Measurements from ENCODE around the gene PCYT2.

Gene PCYT2

DNA sequence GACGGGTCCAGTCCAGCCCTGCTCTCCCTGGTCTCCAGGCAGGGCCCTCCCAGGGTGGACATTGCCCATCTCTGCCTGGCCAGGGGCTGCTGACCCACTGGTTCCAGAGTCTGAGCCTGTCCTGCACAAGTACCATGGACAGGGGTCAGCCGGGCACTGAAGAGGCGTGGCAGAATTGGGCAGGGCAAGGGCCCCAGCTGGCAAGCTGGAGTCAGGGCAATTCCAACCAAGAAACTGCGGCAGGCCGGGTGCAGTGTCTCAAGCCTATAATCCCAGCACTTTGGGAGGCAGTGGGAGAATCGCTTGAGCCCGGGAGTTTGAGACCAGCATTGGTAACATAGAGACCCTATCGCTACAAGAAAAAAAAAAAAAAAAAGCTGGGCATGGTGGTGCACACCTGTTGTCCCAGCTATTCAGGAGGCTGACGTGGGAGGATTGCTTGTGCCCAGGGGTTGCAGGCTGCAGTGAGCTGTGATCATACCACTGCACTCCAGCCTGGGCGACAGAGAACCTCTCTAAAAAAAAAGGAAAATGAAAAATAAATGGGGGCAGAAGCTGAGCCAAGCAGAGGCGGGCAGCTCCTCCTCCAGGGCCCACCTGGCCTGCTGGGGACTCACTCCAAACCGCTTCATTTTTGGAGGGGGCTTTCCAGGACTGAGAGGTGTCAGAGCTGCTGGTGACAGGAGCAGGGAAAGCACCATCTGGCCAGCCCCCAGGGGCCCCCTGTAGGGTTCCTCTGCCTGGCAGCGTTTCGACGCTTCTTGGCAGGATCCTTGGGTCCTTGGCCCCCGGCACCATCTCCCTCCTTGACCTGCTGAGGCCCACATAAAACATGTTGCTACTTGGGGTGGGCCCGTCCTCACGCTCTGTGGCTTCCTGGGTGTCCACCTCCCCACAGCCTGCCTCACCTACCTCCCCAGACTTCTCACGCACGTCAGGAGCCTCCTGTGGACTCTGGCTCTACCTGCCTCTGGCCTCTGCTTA is 19.2 kb upstream of the PCYT2 start:
- Histone ChIP-seq H3K36me3 (ENCODE audit: control insufficient read depth in 4 of 4, insufficient read depth in 4 of 4, low read length in 3 of 4) (peaks cover 0 to 3% (median 0%) of the 10 kb centered on the region in 4 experiments), H3K4me3 (ENCODE audit: control insufficient read depth in 1 of 7, extremely low read depth in 1 of 7, insufficient read depth in 4 of 7, low read depth in 2 of 7, low read length in 6 of 7) (peak overlapping the region in 1 of 7 experiments; percentile 19), H3K27me3 (replicated peaks in 2 of 5; ENCODE audit: control insufficient read depth in 4 of 5, insufficient read depth in 5 of 5, low read length in 4 of 5) (peaks cover 0 to 24% (median 13%) of the 10 kb centered on the region in 5 experiments), H3K9me3 (ENCODE audit: control extremely low read depth in 1 of 5, control insufficient read depth in 4 of 5, insufficient read depth in 2 of 5, low read depth in 1 of 5, low read length in 4 of 5) (no peaks in the 10 kb centered on the region), H3K4me1 (ENCODE audit: control extremely low read depth in 1 of 4, control insufficient read depth in 4 of 4, insufficient read depth in 4 of 4, low read length in 3 of 4) (peaks cover 0 to 43% (median 33%) of the 10 kb centered on the region in 4 experiments), H3K27ac (ENCODE audit: insufficient read depth in 1 of 2, low read depth in 1 of 2, low read length in 2 of 2, poor library complexity in 1 of 2, severe bottlenecking in 2 of 2) (no peak overlapping the region)
- POLR2A ChIA-PET, result interaction anchor here (0.6 kb wide), 1 partner anchor 93 kb away, joined by 3 read pairs; no protein-coding TSS in a partner anchor
- 76% methylated on average over 16 of the region's 20 CpGs for WGBS (ENCODE audit: insufficient coverage)
- CTCF ChIA-PET, result interaction anchor here (0.9 to 1.7 kb wide), 5 partner anchors 10 to 91 kb away, joined by 3 to 4 read pairs (median 4); no protein-coding TSS in a partner anchor
- DNase-seq, result peak in 2 of 3 donors; percentile 70 to 75

DNA sequence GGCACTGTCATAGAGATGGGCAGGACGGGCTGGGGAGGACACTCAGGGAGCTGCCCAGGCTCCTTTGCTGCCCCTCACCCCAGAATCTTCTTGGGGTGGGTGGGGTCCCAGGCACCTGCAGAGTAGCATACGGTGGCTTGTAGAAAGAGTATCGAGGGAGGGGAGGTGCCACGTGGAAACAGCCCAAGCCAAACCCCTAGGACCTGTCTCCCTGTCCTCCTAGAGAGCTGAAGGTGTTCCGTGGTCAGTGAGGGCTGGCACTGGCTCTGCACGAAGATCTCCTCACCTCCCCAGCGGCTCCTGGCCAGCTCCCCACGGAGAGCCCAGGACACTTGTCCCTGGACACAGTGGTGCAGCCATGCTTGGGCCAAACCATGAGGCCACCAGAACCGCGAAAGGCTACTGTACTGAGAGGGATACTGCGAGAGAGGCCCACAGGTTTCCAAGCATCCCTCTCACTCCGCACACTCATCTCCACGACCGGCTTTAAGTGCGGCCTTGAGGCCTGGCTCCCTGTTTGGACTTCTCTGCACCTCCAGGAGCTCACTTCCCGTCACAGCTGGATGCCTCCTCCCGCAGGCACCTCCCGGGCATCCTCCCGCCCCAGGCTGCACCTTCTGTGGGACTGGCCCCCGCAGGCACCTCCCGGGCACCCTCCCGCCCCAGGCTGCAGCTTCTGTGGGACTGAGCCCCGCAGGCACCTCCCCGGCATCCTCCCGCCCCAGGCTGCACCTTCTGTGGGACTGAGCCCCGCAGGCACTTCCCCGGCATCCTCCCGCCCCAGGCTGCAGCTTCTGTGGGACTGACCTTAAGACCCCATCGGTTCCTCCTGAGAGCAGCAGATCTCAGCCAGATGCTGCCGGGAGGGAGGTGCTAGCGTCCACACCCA is 18.3 kb upstream of the PCYT2 start:
- no peaks in the 10 kb centered on the region for H3K36me3 ChIP-seq (ENCODE audit: control insufficient read depth in 4 of 4, insufficient read depth in 4 of 4, low read length in 3 of 4)
- CTCF ChIA-PET, result interaction anchor here (0.9 to 2.1 kb wide), 5 partner anchors 11 to 92 kb away, joined by 3 to 7 read pairs (median 4); no protein-coding TSS in a partner anchor
- H3K27me3 ChIP-seq (replicated peaks in 2 of 5; ENCODE audit: control insufficient read depth in 4 of 5, insufficient read depth in 5 of 5, low read length in 4 of 5), result peaks cover 0 to 24% (median 13%) of the 10 kb centered on the region in 5 experiments

DNA sequence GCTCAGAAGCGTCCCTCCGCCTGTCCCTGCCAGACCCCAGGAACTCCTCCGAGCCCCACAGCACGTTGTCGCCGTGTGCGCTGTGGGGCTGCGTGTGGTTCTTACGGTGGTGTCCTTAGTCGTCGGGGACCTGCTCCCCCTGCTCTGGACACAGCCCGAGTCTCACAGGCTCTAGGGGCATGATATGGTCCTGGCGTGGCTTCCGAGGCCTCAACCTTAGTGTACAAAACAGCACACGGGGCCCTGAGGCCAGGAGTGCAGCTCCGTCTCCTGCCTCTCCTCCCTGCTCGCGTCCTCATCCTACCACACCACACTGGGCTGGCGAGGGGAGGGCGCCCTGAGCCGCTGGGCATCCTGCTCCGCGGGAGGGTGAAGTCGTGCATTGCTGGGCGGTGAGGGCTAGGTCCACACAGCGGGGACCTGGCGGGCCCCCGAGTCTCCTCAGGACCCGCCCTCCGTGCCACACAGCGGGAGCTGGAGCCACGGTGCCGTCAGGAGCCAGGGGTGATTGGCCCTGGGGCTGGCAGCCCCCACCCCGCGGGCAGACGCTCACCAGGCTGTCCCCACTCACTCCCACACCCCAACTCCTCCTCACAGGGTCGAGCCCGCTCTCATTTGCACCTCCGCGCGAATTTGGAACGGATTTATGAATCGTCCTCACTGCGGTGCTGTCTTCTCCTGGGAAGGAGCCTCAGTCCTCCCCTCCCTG is 17.5 kb upstream of the PCYT2 start:
- ChIA-PET POLR2A (interaction anchor here (1.0 to 1.4 kb wide), 3 partner anchors 8 to 62 kb away, joined by 3 to 4 read pairs (median 4); no protein-coding TSS in a partner anchor), CTCF (interaction anchor here (0.9 to 2.9 kb wide), 6 partner anchors 12 to 94 kb away, joined by 3 to 15 read pairs (median 4); partner anchors contain the start of genes CENPX and LRRC45)

More for the DNA sequence above, 18.3 kb upstream of the PCYT2 start:
- Histone ChIP-seq H3K4me1 (ENCODE audit: control extremely low read depth in 1 of 4, control insufficient read depth in 4 of 4, insufficient read depth in 4 of 4, low read length in 3 of 4) (peaks cover 0 to 52% (median 43%) of the 10 kb centered on the region in 4 experiments), H3K27ac (ENCODE audit: insufficient read depth in 1 of 2, low read depth in 1 of 2, low read length in 2 of 2, poor library complexity in 1 of 2, severe bottlenecking in 2 of 2) (no peak overlapping the region), H3K9me3 (ENCODE audit: control extremely low read depth in 1 of 5, control insufficient read depth in 4 of 5, insufficient read depth in 2 of 5, low read depth in 1 of 5, low read length in 4 of 5) (no peaks in the 10 kb centered on the region), H3K4me3 (ENCODE audit: control insufficient read depth in 1 of 7, extremely low read depth in 1 of 7, insufficient read depth in 4 of 7, low read depth in 2 of 7, low read length in 6 of 7) (no peak overlapping the region)
- POLR2A ChIA-PET, result no interaction called here
- no peak for DNase-seq
- 95% methylated on average over 26 of the region's 31 CpGs for WGBS (ENCODE audit: insufficient coverage)

DNA sequence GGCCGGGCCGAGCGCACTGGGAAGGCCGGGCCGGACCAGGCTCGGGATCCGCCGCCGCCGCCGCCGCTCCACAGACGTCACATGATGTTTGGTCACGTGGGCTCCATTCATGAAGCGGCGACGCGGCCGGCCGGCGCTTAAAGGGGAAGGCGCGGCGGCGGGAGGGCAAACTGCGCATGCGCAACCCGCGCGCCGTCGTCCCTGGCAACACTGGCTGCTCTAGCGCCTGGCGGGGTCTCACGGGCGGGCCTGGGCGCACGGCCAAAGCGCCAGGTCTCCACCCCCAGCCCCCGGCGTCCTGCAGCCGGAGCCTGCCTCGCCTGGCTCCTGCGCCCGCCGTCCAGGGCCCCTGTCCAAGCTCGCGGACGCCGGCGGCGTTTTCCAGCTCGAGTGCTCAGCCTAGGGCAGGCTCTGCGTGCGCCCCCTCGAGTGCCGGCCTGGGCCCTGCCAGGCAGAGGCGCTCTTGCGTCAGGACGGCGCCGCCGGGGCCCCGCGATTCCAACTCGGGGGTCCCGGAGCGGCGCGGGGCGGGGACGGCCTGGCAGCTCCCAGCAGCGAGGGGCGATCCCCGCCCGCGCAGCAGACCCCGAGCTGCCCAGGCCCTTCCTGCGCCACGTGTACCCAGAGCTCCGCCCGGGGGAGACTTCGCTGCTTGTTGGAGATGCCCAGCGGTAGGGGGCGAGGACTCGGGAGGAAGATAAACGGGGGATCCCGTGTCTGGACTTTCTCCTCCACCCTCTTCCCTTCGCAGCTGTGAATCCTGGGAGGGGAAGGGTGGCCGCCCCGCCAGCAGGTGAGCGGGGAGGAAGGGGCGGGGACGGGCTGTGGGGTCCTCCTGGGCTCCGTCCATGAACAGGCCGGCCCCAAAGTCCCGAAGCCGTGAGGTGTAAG is 16.7 kb upstream of the PCYT2 start, which contains the start of gene MAFG:
MAFG (minus strand) TSS at position 83 of the 891 bp plus-strand sequence. CDS start 4,550 bp downstream, outside the sequence.
- no peaks in the 10 kb centered on the region for H3K9me3 ChIP-seq (ENCODE audit: control extremely low read depth in 1 of 5, control insufficient read depth in 4 of 5, insufficient read depth in 2 of 5, low read depth in 1 of 5, low read length in 4 of 5)
- under 1% methylated on average over 81 of the region's 98 CpGs for WGBS (ENCODE audit: insufficient coverage)
- CTCF ChIA-PET, result interaction anchor here (0.9 to 3.1 kb wide), 10 partner anchors 11 to 95 kb away, joined by 3 to 15 read pairs (median 4); partner anchors contain the start of genes CENPX, LRRC45 and NPB
- H3K36me3 ChIP-seq (ENCODE audit: control insufficient read depth in 4 of 4, insufficient read depth in 4 of 4, low read length in 3 of 4), result peaks cover 0 to under 1% (median 0%) of the 10 kb centered on the region in 4 experiments
- peaks cover 0 to 67% (median 58%) of the 10 kb centered on the region in 4 experiments for H3K4me1 ChIP-seq (ENCODE audit: control extremely low read depth in 1 of 4, control insufficient read depth in 4 of 4, insufficient read depth in 4 of 4, low read length in 3 of 4)
- peak within 1 kb of the TSS; percentile 92 to 98 for H3K27ac ChIP-seq (ENCODE audit: insufficient read depth in 1 of 2, low read depth in 1 of 2, low read length in 2 of 2, poor library complexity in 1 of 2, severe bottlenecking in 2 of 2)
- POLR2A ChIA-PET, result interaction anchor here (1.0 to 1.8 kb wide), 5 partner anchors 9 to 104 kb away, joined by 3 to 6 read pairs (median 4); partner anchors contain the start of genes RAC3 and SIRT7
- peak; percentile 92 to 95 (median 94) for DNase-seq
- H3K27me3 ChIP-seq (replicated peaks in 2 of 5; ENCODE audit: control insufficient read depth in 4 of 5, insufficient read depth in 5 of 5, low read length in 4 of 5), result peaks cover 0 to 24% (median 13%) of the 10 kb centered on the region in 5 experiments
- H3K4me3 ChIP-seq (ENCODE audit: control insufficient read depth in 1 of 7, extremely low read depth in 1 of 7, insufficient read depth in 4 of 7, low read depth in 2 of 7, low read length in 6 of 7), result peak within 1 kb of the TSS; percentile 46 to 83 (median 77)

More for the DNA sequence above, 17.5 kb upstream of the PCYT2 start:
- Histone ChIP-seq H3K9me3 (ENCODE audit: control extremely low read depth in 1 of 5, control insufficient read depth in 4 of 5, insufficient read depth in 2 of 5, low read depth in 1 of 5, low read length in 4 of 5) (no peaks in the 10 kb centered on the region), H3K36me3 (ENCODE audit: control insufficient read depth in 4 of 4, insufficient read depth in 4 of 4, low read length in 3 of 4) (no peaks in the 10 kb centered on the region), H3K4me3 (ENCODE audit: control insufficient read depth in 1 of 7, extremely low read depth in 1 of 7, insufficient read depth in 4 of 7, low read depth in 2 of 7, low read length in 6 of 7) (peak overlapping the region in 5 of 7 experiments; percentile 23 to 83 (median 75)), H3K27me3 (replicated peaks in 2 of 5; ENCODE audit: control insufficient read depth in 4 of 5, insufficient read depth in 5 of 5, low read length in 4 of 5) (peaks cover 0 to 24% (median 13%) of the 10 kb centered on the region in 5 experiments), H3K4me1 (ENCODE audit: control extremely low read depth in 1 of 4, control insufficient read depth in 4 of 4, insufficient read depth in 4 of 4, low read length in 3 of 4) (peaks cover 0 to 60% (median 50%) of the 10 kb centered on the region in 4 experiments), H3K27ac (ENCODE audit: insufficient read depth in 1 of 2, low read depth in 1 of 2, low read length in 2 of 2, poor library complexity in 1 of 2, severe bottlenecking in 2 of 2) (peak overlapping the region in 1 of 2 experiments; percentile 25)
- DNase-seq, result no peak
- WGBS (ENCODE audit: insufficient coverage), result 29% methylated on average over 31 of the region's 44 CpGs

DNA sequence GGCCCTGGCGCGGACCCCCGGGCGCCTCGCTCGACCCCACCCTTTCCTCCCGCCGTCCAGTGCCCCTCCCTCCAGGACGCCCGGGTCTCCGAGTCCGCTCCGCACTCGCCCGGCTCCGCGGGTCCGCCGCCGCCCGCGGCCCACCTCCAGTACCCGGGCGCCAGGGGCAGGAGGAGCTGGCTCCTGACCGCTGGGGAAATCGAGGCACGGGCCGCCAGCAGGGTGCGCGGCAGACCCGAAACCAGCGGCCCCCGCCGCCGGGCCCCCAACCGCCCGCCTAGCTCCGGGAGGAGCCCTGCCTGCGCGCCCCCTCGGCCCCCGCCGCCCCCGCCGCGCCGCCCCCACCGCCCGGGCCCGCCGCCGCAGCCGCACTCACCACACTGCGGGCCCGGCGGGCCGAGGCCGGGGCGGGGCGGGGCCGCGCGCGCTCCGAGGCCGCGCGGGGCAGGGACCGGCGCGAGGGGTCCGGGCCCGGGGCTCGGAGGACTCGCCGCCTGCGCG is 16.0 kb upstream of the PCYT2 start:
- 0% methylated on average over 49 of the region's 78 CpGs for WGBS (ENCODE audit: insufficient coverage)
- Histone ChIP-seq H3K9me3 (ENCODE audit: control extremely low read depth in 1 of 5, control insufficient read depth in 4 of 5, insufficient read depth in 2 of 5, low read depth in 1 of 5, low read length in 4 of 5) (no peaks in the 10 kb centered on the region), H3K27me3 (replicated peaks in 2 of 5; ENCODE audit: control insufficient read depth in 4 of 5, insufficient read depth in 5 of 5, low read length in 4 of 5) (peaks cover 0 to 24% (median 13%) of the 10 kb centered on the region in 5 experiments), H3K4me1 (ENCODE audit: control extremely low read depth in 1 of 4, control insufficient read depth in 4 of 4, insufficient read depth in 4 of 4, low read length in 3 of 4) (peaks cover 0 to 74% (median 65%) of the 10 kb centered on the region in 4 experiments), H3K36me3 (ENCODE audit: control insufficient read depth in 4 of 4, insufficient read depth in 4 of 4, low read length in 3 of 4) (peaks cover 0 to 8% (median 5%) of the 10 kb centered on the region in 4 experiments), H3K27ac (ENCODE audit: insufficient read depth in 1 of 2, low read depth in 1 of 2, low read length in 2 of 2, poor library complexity in 1 of 2, severe bottlenecking in 2 of 2) (peak overlapping the region; percentile 92 to 98), H3K4me3 (ENCODE audit: control insufficient read depth in 1 of 7, extremely low read depth in 1 of 7, insufficient read depth in 4 of 7, low read depth in 2 of 7, low read length in 6 of 7) (peak overlapping the region; percentile 46 to 83 (median 77))
- ChIA-PET POLR2A (interaction anchor here (1.0 to 1.8 kb wide), 5 partner anchors 10 to 105 kb away, joined by 3 to 6 read pairs (median 4); partner anchors contain the start of genes P4HB, RAC3 and SIRT7), CTCF (interaction anchor here (0.9 to 3.1 kb wide), 8 partner anchors 10 to 93 kb away, joined by 3 to 15 read pairs (median 6); partner anchors contain the start of gene NPB)
- DNase-seq, result no peak
